ENCODE data around the gene GREB1.

The GREB1 gene

DNA sequence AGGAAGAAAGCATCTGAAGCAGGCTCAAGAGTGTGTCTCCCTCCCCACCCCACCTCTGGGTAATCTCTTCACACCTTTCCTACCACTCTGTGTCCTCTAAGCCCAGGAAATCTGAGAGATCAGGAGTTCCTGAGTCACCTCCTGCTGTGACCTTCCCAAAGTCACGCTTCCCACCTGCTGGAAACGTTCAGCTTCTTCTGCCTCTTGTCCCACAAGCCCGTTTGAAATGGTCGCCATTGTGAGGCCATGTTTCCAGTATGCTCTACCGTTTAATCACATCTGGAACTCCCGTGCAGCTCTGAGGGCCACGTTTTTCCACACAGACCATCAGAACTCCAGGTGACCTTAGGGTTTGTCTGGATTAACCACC lies 25.9 kb downstream of the GREB1 start:
- TF ChIP-seq CTCF (IDR thresholded peaks at IDR 0.05; ENCODE audit: insufficient read depth, missing control alignments), result no peak
- DNase-seq (ENCODE audit: insufficient read length, low spot score) (no peak), FAIRE-seq (no peak)

- FAIRE-seq (no peak), DNase-seq (ENCODE audit: insufficient read length, low spot score) (no peak)
- no peak for TF ChIP-seq CTCF (IDR thresholded peaks at IDR 0.05; ENCODE audit: insufficient read depth, missing control alignments)
Measured at GRCh38 chr2:11560806-11561205, 27.0 kb downstream of the GREB1 start.

DNA sequence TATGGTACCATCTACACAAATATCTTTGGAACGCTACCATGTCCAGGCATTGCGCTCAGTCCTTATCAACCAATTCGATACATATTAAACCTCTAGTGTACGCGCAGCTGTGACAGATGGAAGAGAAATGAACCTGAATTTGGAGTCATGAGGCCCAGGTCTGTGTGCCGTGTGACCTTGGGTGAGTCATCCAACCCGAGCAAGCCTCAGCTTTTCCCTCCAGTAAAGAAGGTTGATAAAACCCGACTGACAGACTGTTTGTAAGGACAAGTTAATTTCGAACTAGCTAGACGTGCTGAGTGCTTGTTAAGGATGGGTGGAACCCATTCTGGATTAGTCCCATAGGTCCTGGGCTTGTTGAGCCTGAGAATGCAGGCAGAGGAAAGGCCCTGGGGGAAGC lies 28.2 kb downstream of the GREB1 start:
- DNase-seq (ENCODE audit: insufficient read length, low spot score), result no peak
- no peak for TF ChIP-seq CTCF (IDR thresholded peaks at IDR 0.05; ENCODE audit: insufficient read depth, missing control alignments)
- FAIRE-seq, result no peak

DNA sequence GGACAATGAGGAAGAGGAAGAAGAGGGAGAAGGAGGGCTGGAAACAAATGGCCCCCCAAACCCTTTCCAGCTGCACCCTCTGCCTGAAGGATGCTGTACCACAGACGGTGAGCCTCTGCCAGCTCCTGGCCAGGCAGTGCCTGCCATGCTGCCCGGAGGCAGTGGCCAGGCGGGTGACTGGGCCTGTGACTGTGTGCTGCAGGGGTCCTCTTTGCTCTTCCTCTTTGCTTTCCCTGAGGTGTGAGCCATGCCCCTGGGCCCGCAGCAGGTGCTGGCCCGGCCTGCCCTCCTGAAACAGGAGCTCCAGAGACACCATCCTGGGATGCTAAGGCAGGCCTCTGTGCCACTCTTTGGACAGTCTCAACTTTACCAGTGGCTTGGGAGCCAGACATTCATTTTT lies 28.6 kb downstream of the GREB1 start:
- DNase-seq (ENCODE audit: insufficient read length, low spot score) (no peak), FAIRE-seq (no peak)
- TF ChIP-seq CTCF (IDR thresholded peaks at IDR 0.05; ENCODE audit: insufficient read depth, missing control alignments), result no peak

DNA sequence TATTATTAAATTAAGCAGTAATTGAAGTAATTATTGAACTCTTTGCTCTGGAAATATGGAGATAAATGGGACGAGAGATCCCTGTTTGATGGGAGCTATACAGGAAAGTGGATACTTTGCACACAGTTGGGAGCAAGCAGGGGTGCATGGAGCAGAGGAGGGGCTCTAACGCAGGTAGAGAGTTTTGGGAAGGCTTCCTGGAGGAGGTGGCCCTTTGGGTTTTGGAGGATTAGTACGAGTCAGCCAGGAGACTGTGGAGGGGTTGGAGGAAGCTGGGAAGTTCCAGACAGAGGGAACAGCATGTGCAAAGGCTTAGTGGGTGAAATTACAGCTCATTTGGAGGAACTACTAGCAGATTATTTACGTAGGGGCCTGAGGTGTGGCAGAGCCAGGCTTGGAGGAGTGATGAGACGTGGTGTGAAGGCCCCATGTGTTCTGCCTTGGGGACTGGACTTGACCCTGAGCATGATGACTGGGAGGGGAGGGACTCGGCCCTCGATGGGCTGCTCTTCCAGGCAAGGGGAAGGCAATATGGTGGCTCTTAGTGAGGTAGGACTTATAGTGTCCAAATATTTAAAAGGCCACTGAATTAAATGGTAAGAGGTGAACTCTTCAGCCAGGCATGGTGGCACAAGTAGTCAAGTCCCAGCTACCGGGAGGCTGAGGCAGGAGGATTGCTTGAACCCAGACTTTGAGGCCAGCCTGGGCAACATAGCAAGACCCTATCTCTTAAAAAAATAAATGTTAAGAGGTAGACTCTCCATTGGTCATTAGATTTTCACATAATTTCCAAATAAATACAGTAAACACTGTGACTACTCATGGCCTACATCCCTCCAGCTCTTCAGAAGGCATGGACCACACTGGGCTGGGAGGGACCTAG lies 30.2 kb downstream of the GREB1 start:
- no peak for DNase-seq (ENCODE audit: insufficient read length, low spot score)
- no peak for FAIRE-seq
- no peak for TF ChIP-seq CTCF (IDR thresholded peaks at IDR 0.05; ENCODE audit: insufficient read depth, missing control alignments)

GRCh38 chr2:11564816-11565567 lies 31.1 kb downstream of the GREB1 start:
- no peak for TF ChIP-seq CTCF (IDR thresholded peaks at IDR 0.05; ENCODE audit: insufficient read depth, missing control alignments)
- DNase-seq (ENCODE audit: insufficient read length, low spot score), result no peak
- FAIRE-seq, result no peak

GRCh38 chr2:11566383-11566782 lies 32.5 kb downstream of the GREB1 start:
- DNase-seq (ENCODE audit: insufficient read length, low spot score) (no peak), FAIRE-seq (no peak)
- TF ChIP-seq CTCF (IDR thresholded peaks at IDR 0.05; ENCODE audit: insufficient read depth, missing control alignments), result no peak

Data from D721Med (cell line).